BJ (cell line): ENCODE data around the gene OPN4. TPM values are rescaled to one million over a fixed set of nuclear protein-coding genes. Genes with fewer than 3 reads are reported as not detected.

Source experiments
- CTCF ChIA-PET: fragments of 350-600 bp; formaldehyde crosslinking; extraction: SDS; loops from one replicate; lab custom pipeline; 2021; ENCODE audit warnings: antibody characterized with exemption, inconsistent platforms; lab: Yijun Ruan, JAX
- POLR2A ChIA-PET: fragments of 300-600 bp; sonication (Branson Sonifier 250); formaldehyde crosslinking; extraction: SDS; loops from one replicate; lab custom pipeline; 2021; ENCODE audit warnings: antibody characterized with exemption; lab: Charles Lee
- DNase-seq: peaks from one replicate; pipeline ENCODE4 v3.0.0-alpha.2; 2011; ENCODE audit warnings: low read depth
- H3K27me3 ChIP-seq: 2 replicates; pipeline ENCODE4 v1.6.0; 2011; ENCODE audit warnings: low read length; ENCODE audit not compliant: control insufficient read depth, insufficient read depth
- H3K36me3 ChIP-seq: 2 replicates; pipeline ENCODE4 v1.5.1; 2011; ENCODE audit warnings: low read length; ENCODE audit not compliant: control insufficient read depth, insufficient read depth
- H3K4me3 ChIP-seq: 2 replicates; pipeline ENCODE4 v1.5.1; 2011; ENCODE audit warnings: low read depth, mild to moderate bottlenecking, control low read depth, low read length
- polyA plus RNA-seq: library from polyadenylated mRNA; depleted of rRNA; stranded (reverse); fragments of >200 nt; gene quantifications from 2 replicates; pipeline ENCODE4 v1.2.3, GENCODE V29; 2011
- TF ChIP-seq, protein P1 (sequence below): IDR thresholded peaks from 2 replicates; pipeline ENCODE4 v1.5.1; 2011; ENCODE audit warnings: low read depth, mild to moderate bottlenecking, control low read depth, inconsistent platforms, low read length, moderate library complexity; ENCODE audit not compliant: insufficient read depth

The OPN4 gene
- polyA plus RNA-seq, 1 experiment, result not detected

- CTCF ChIA-PET, result interaction anchor here (4.6 kb wide), 1 partner anchor 208 kb away, joined by 54 read pairs; no protein-coding TSS in a partner anchor
- DNase-seq, result no peak
- POLR2A ChIA-PET, result no interaction called here
Measured at GRCh38 chr10:86691333-86692022, 37.1 kb downstream of the OPN4 start.

DNA sequence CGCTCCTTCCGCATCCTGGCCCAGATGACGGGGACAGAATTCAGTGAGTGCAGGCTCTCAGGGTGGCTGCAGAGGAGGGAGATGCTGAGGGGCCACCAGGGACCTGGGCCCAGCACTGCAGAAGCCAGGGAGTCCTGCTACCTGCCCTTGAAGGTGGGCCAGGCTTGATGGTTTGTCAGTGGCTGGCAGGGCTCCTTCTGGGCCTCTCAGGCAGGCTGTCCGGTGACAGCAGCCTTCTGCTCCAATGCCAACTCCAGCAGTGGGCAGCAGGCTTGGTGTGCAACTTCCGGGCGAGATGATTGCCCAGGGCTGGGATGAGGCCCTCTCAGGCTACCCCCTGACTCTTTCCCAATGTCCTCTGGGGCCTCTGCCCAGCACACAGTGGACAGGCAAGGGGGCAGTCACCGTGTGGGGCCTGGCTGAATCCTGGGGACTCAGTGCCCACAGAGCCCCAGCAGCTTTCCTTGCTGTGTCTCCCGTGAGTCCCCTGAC, 37.7 kb downstream of the OPN4 start:
- no peak for DNase-seq
- no peaks in the 10 kb centered on the region for H3K36me3 ChIP-seq
- H3K27me3 ChIP-seq, result peaks cover 1% of the 10 kb centered on the region; the same call in 1 of the 2 replicates
- TF ChIP-seq, protein P1, sequence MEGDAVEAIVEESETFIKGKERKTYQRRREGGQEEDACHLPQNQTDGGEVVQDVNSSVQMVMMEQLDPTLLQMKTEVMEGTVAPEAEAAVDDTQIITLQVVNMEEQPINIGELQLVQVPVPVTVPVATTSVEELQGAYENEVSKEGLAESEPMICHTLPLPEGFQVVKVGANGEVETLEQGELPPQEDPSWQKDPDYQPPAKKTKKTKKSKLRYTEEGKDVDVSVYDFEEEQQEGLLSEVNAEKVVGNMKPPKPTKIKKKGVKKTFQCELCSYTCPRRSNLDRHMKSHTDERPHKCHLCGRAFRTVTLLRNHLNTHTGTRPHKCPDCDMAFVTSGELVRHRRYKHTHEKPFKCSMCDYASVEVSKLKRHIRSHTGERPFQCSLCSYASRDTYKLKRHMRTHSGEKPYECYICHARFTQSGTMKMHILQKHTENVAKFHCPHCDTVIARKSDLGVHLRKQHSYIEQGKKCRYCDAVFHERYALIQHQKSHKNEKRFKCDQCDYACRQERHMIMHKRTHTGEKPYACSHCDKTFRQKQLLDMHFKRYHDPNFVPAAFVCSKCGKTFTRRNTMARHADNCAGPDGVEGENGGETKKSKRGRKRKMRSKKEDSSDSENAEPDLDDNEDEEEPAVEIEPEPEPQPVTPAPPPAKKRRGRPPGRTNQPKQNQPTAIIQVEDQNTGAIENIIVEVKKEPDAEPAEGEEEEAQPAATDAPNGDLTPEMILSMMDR, result no peak
- no peak overlapping the region for H3K4me3 ChIP-seq
- CTCF ChIA-PET, result interaction anchor here (4.6 kb wide), 1 partner anchor 208 kb away, joined by 54 read pairs; no protein-coding TSS in a partner anchor
- POLR2A ChIA-PET, result no interaction called here

More at GRCh38 chr10:86691333-86692022, 37.1 kb downstream of the OPN4 start:
- Histone ChIP-seq H3K27me3 (peaks cover 1% of the 10 kb centered on the region; the same call in 1 of the 2 replicates), H3K4me3 (no peak overlapping the region), H3K36me3 (no peaks in the 10 kb centered on the region)
- TF ChIP-seq, protein P1, result no peak

DNA sequence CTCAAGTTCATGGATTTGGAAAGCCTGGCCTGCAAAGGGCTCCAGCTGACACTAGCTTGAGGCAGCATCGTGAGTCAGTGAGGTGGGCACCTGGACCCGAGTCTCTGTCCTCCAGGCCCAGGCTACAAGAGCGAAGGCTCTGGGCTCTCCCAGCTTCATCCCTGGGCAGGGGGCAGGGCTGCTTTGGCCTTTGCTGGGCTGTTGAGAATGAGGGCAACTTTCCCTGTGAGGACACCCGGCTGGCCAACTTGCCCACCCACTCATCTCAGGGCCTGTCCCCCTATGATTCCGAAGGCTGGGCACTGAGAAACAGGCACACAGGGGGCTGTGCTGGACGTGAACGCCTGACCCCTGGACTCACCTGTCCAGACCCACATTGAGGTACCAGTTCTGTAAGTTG, 38.3 kb downstream of the OPN4 start:
- Histone ChIP-seq H3K27me3 (peaks cover 1% of the 10 kb centered on the region; the same call in 1 of the 2 replicates), H3K36me3 (no peaks in the 10 kb centered on the region), H3K4me3 (no peak overlapping the region)
- ChIA-PET POLR2A (no interaction called here), CTCF (interaction anchor here (1.0 to 4.6 kb wide), 12 partner anchors 9 to 268 kb away, joined by 3 to 54 read pairs (median 10); partner anchors contain the start of gene BMPR1A)
- TF ChIP-seq, protein P1, result no peak
- DNase-seq, result no peak

- TF ChIP-seq, protein P1, result no peak
- no peak overlapping the region for H3K4me3 ChIP-seq
- no peaks in the 10 kb centered on the region for H3K36me3 ChIP-seq
- ChIA-PET CTCF (interaction anchor here (0.7 to 4.6 kb wide), 26 partner anchors 9 to 267 kb away, joined by 3 to 54 read pairs (median 5); partner anchors contain the start of genes BMPR1A, LDB3 and MMRN2), POLR2A (no interaction called here)
- no peak for DNase-seq
- peaks cover 1% of the 10 kb centered on the region; the same call in 1 of the 2 replicates for H3K27me3 ChIP-seq
Measured at GRCh38 chr10:86693275-86693674, 38.9 kb downstream of the OPN4 start.

GRCh38 chr10:86693721-86694369, 39.5 kb downstream of the OPN4 start:
- Histone ChIP-seq H3K4me3 (no peak overlapping the region), H3K36me3 (no peaks in the 10 kb centered on the region), H3K27me3 (peaks cover 1% of the 10 kb centered on the region; the same call in 1 of the 2 replicates)
- ChIA-PET CTCF (interaction anchor here (0.6 to 4.6 kb wide), 29 partner anchors 9 to 267 kb away, joined by 3 to 54 read pairs (median 5); partner anchors contain the start of genes BMPR1A, LDB3 and MMRN2), POLR2A (no interaction called here)
- DNase-seq, result peak; percentile 29
- TF ChIP-seq, protein P1, result peak; percentile 83
